H1 (cell line): Measurements from ENCODE around the gene RAD51B. TPM values are rescaled to one million over a fixed set of nuclear protein-coding genes. Genes with fewer than 3 reads are reported as not detected.

ENCODE experiments used
- GABPA ChIP-seq: IDR thresholded peaks from 2 replicates; pipeline ENCODE4 v1.6.1; 2011; ENCODE audit warnings: mild to moderate bottlenecking, low read length, moderate library complexity, borderline replicate concordance; ENCODE audit not compliant: insufficient read depth
- HDAC6 ChIP-seq: IDR thresholded peaks from one replicate; pipeline ENCODE4 v1.7.1; 2012; ENCODE audit warnings: low read depth, mild to moderate bottlenecking, inconsistent platforms, low read length, moderate library complexity
- SP2 ChIP-seq: IDR thresholded peaks from 2 replicates; pipeline ENCODE4 v1.6.1; 2012; ENCODE audit warnings: mild to moderate bottlenecking, low read length, inconsistent platforms
- SP4 ChIP-seq: IDR thresholded peaks from 2 replicates; pipeline ENCODE4 v1.6.1; 2012; ENCODE audit warnings: low read length, inconsistent platforms
- TBP ChIP-seq: IDR thresholded peaks from 2 replicates; pipeline ENCODE4 v1.6.1; 2011; ENCODE audit warnings: low read depth, low read length, improper control_type of control experiment
- polyA plus RNA-seq, 7 experiments: library from polyadenylated mRNA; depleted of rRNA in 3 of 7; stranded (reverse) in 5 of 7; unstranded in 2 of 7; fragments of >200 nt in 5 of 7; fragments of 200-250 nt in 2 of 7; gene quantifications; 1 replicate in 5 of 7; 2 replicates in 1 of 7; 4 replicates in 1 of 7; pipeline versions ENCODE4 v1.2.1 to v1.2.3, GENCODE V29; 2011 to 2013; ENCODE audit warnings: missing spikeins in 2 of 7, mixed read lengths in 2 of 7
- total RNA-seq: library from RNA; stranded (reverse); fragmentation: NEBNext Ultra II Directional; extraction: Animal tissue kit (Norgen Biotek cat#: 25700); gene quantifications from 2 replicates; pipeline ENCODE4 v1.2.1, GENCODE V29; 2021

The RAD51B gene
- total and polyA plus RNA-seq, 2 of the 8 experiments (the other 6 are each of a cell fraction or from before 2014, with no cell fraction given): 3.9 to 14.9 TPM

DNA sequence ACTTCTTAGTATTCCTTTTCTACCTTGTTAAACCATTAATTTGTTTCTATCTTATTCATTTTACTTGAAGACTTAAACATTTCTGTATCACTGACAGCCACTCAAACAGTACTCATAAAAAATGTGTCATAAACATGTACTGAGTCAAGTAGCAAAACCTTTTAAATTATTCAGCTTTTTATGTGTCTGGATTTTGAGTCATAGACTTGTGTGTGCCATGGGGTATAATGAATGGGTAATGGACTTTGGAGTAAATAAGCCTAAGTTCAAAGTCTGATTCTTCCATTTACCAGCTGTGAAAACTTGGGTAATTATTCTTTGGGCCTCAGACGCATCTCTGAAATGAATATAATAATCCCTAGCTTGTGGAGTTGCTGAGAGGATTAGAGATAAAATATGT is 199.0 kb downstream of the RAD51B start (continued):
- TF ChIP-seq SP4 (no peak), TBP (no peak), GABPA (no peak), HDAC6 (no peak), SP2 (no peak)
